A549 treated with dexamethasone at 1 μM for 4 hours (cell line): ENCODE measurements around the gene CABP5. TPM values are rescaled to one million over a fixed set of nuclear protein-coding genes. Genes with fewer than 3 reads are reported as not detected.

ENCODE experiments used
- total RNA-seq: library from RNA; stranded (reverse); fragments of 200-300 nt; extraction: Qiagen RNA extraction; gene quantifications from 5 replicates; pipeline ENCODE4 v1.2.3, GENCODE V29; 2022

CABP5 gene
- not detected in 5 replicates for total RNA-seq

GRCh38 chr19:48043675-48044258, at the start of gene CABP5:
TSS of gene CABP5 (minus strand) at chr19:48044079. CDS start at chr19:48043922, 157 bp downstream.

GRCh38 chr19:47994209-47994802, 49.6 kb downstream of the CABP5 start, which contains the start of gene ELSPBP1:
TSS of gene ELSPBP1 (plus strand) at chr19:47994632. CDS start at chr19:48008668, 14,036 bp downstream.

GRCh38 chr19:47992070-47992469, 51.8 kb downstream of the CABP5 start, which contains the start of gene BSPH1:
TSS of gene BSPH1 (minus strand) at chr19:47992170. CDS start at chr19:47992081, 89 bp downstream.

Other genes with a start within 250 kb of the CABP5 start
- gene TPRX1, start 239.5 kb downstream of the CABP5 start, total RNA-seq: not detected in 5 replicates
- gene CRX, start 222.1 kb downstream of the CABP5 start, total RNA-seq: not detected in 5 replicates
- not detected in 5 replicates for gene TPRX2, start 184.8 kb downstream of the CABP5 start, total RNA-seq
- gene SULT2A1, start 157.8 kb downstream of the CABP5 start, total RNA-seq: 0.03 to 0.04 TPM in 2 of 5 replicates, not detected in the others
- gene BSPH1, start 51.9 kb downstream of the CABP5 start, total RNA-seq: not detected in 5 replicates
- not detected in 5 replicates for gene ELSPBP1, start 49.4 kb downstream of the CABP5 start, total RNA-seq
- gene PLA2G4C, start 66.7 kb upstream of the CABP5 start, total RNA-seq: 8.4 to 14.5 TPM (median 12.2 TPM) in 5 replicates
- 59.2 to 68.1 TPM (median 61.0 TPM) in 5 replicates for gene LIG1, start 126.3 kb upstream of the CABP5 start, total RNA-seq
- gene ZSWIM9, start 126.6 kb upstream of the CABP5 start, total RNA-seq: 4.8 to 7.7 TPM (median 6.1 TPM) in 5 replicates
- 14.8 to 18.9 TPM (median 18.0 TPM) in 5 replicates for gene CARD8, start 211.8 kb upstream of the CABP5 start, total RNA-seq
- gene ZNF114, start 226.0 kb upstream of the CABP5 start, total RNA-seq: 8.3 to 10.1 TPM (median 9.5 TPM) in 5 replicates